ENCODE data around the gene OR1M1.

DNA sequence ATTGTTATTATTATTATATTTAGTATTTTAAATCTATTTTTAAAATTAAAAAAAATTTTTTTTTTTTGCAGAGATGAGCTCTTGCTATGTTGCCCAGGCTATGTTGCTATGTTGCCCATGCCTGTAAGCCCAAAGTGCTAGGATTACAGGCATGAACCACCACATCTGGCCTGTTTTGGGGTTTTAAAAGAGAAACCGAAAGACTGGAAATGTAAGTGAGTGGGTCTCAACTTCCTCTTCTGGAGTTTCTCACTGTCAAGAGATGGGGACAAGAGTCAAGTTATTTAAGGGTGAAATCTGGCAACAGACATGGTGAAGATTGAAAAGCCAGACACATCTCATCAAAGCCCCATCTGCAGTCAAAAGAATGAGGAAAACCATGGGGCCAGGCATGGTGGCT, 44.1 kb downstream of the OR1M1 start:
- TF ChIP-seq POLR2AphosphoS5 (IDR thresholded peaks at IDR 0.05; ENCODE audit: borderline replicate concordance, low read depth, low read length) (no peak), EZH2 (IDR thresholded peaks at IDR 0.05) (no peak)
